Mucosa of gallbladder (tissue), 1 donor: ENCODE results near the gene BSG. TPM values are rescaled to one million over a fixed set of nuclear protein-coding genes. Genes with fewer than 3 reads are reported as not detected.
"Not testable (repeated sequence)": the region's sequence is repeated elsewhere in the genome, so short reads cannot be mapped to it uniquely, and the experiment has no call there.

Experiments used
- DNase-seq: peaks from one replicate; pipeline ENCODE4 v3.0.0-alpha.2; 2020; ENCODE audit warnings: low spot score
- total RNA-seq: library from RNA; stranded (reverse); gene quantifications from one replicate; pipeline ENCODE4 v1.2.1, GENCODE V29; 2021
- donor health status: DM: no; HTN: no; CAD: no.

The BSG gene
- total RNA-seq, 1 donor from 2014 or later = 480 TPM

DNA sequence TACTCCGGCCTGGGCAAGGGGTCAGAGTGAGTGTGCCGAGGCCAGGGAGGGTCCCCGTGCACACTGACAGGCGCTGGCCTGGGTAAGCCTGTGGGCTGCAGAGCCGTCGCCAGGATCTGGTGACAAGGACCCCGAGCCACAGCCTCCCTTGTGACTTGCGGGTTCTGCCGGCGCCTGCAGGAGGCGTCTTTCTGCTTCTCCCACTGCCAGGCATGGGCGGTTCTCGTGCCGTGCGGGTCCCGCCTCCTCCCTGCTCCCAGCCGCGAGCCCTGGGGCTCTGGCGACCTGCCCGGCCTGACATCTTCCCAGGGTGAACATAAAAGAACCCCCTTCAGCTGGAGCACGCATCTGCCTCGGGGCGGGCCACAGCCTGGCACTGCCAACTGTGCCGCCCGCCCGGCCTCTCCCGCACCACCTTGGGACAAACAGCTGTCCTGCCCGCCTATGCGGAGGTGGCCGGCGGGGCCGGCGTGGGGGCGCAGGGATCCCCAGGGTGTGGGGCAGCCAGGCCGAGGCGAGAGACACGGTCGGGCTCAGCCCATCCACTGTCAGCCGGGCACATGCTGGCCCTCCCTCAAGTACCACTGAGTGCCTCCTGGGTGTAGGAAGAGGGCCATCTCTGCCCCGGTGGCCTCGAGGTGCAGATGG is 15.8 kb downstream of the BSG start:
- DNase-seq = no peak

DNA sequence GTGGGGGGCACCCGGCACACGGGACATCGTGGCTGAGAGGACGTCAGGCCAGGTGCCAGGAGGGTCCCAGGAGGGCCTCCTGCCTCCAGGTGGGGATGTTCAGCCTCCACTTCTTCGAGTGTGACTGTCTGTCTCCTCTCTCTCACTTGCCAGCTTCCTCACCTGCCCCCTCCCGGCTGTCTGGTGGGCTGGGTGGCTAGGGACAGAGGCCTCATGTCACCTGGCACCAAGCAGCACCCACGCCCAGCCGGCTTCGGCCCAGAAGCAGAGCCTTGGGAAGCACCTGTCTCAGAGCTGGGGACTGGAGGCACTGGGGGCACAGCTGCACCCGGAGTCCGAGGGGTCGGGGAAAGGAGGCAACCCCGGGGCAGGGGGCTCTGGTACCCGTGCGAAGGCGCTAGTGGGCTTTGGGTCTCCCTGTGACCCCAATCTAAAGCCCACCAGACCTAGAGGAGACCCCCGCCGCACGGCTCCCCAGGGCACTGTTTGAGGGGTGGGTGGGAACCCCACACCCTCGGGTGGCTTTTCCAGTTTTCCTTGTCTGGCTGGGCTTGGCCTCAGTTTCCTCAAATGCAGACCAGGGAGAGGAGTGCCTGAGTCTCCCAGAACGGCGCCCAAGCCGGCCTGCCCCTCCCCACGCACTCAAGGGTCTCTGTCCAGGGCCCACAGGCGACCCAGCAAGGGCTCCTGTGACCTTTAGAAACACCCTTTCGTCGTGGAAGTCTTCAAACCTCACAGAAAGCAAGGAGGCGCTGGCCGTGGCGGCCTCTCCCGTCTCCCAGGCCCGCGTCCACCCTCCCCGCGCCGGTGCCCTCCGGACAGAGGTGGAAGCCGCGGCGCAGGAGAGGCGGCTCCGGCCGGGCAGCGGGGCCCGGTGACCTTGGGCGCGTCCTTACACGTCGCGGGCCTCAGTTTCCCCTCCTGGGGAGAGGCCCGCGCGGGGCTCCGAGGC is 16.6 kb downstream of the BSG start:
- DNase-seq = no peak

DNA sequence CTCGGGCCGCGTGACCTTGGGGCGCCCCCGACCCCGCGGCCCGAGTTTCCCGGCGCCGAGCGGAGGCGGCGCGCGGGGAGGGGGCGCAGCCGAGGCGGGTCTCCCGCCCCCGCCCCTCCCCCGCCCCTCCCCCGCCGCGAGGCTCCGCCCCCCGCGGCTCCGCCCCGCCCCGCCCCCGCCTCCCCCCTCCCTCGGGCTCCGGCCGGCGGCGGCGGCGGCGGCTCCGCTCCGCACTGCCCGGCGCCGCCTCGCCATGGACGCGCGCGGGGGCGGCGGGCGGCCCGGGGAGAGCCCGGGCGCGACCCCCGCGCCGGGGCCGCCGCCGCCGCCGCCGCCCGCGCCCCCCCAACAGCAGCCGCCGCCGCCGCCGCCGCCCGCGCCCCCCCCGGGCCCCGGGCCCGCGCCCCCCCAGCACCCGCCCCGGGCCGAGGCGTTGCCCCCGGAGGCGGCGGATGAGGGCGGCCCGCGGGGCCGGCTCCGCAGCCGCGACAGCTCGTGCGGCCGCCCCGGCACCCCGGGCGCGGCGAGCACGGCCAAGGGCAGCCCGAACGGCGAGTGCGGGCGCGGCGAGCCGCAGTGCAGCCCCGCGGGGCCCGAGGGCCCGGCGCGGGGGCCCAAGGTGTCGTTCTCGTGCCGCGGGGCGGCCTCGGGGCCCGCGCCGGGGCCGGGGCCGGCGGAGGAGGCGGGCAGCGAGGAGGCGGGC is 17.4 kb downstream of the BSG start, which contains the start of gene HCN2:
Gene HCN2 (plus strand): TSS at position 189 of the 703 bp plus-strand sequence. CDS start 65 bp downstream, at position 254.
- DNase-seq = no peak

DNA sequence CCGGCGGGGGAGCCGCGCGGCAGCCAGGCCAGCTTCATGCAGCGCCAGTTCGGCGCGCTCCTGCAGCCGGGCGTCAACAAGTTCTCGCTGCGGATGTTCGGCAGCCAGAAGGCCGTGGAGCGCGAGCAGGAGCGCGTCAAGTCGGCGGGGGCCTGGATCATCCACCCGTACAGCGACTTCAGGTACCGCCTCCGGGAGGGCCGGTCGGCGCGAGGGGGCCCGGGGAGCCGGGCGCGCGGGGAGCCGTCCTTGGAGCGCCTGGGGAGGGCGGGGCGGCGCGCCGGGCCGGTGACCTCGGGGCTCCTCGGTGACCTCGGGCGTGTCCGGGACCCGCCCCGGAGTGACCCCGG is 18.0 kb downstream of the BSG start:
- DNase-seq = no peak

DNA sequence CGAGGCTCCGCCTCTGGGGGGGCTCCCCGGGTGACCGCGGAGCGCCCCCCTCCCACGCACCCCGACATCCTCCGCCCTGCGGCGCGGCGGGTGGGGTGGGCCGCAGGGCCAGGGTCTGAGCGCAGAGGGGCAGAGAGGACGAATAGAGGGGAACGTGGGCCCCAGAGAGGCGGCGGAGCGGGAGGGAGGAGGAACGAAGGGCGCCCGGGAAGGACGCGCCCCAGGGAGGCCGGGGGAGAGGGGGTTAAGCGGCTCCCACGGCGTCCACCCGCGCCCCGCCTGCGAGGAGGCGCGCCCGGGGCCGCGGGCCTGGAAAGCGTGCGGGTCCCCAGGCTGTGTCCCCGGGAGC is 18.3 kb downstream of the BSG start:
- DNase-seq = no peak

DNA sequence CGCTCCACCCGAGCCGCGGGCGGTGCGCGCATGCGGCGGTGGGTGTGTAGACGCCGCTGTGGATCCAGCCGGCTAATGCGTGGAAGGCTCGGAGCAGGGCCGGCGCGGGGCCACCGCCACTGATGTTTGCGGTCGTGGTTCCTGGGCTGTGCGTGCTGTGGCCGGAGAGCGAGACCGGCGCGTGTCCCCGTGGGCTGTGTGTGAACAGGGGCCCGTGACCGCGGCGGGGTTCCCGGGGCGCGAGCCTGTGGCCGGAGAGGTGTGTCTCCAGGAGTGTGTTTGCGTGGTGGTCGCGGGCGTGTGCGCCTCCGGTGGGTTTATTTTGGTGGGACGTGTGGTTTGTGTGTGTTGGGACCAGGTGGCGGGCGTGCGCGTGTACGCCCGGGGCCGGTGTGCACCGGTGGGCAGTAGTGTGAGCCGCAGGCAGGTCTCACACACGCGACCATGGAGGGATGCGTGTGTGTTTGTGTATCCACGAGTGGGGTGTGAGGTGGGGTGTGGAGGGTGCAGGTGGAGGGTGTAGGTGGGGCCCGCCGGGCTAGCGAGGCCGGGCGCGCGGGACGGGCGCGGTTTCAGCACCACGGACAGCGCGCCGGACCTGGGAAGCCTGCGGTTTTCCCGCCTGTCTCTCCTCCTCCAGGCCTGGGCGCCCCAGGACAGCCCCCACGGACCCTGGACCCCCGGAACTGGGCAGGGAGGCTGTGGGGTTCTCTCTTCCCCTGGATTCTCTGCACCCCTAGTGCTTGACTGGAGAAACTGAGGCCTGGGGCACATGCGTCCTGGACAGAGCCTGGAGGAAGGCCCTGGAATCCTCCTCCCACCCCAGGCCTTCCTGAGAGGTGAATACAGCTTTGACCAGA is 18.9 kb downstream of the BSG start:
- DNase-seq = no peak

DNA sequence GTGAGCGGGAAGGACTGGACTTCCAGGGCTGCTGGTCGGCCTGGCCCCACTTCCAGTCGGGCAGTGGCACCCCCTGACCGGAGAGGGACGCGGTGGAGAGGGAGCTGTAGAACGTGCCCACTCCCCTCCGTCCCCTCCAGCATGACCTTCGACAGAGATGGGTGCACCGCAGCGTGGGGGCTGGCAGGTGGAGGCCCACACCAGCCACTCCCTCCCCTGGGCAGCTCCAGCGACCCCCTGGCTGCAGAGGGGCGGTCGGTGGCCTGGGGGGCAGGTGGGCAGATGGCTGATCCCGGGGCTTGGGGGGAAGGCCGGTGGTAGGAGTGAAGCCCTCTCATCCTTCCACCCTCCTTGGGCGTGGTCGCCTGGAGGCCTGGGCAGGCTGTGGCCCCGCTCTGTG is 19.7 kb downstream of the BSG start:
- no peak for DNase-seq

DNA sequence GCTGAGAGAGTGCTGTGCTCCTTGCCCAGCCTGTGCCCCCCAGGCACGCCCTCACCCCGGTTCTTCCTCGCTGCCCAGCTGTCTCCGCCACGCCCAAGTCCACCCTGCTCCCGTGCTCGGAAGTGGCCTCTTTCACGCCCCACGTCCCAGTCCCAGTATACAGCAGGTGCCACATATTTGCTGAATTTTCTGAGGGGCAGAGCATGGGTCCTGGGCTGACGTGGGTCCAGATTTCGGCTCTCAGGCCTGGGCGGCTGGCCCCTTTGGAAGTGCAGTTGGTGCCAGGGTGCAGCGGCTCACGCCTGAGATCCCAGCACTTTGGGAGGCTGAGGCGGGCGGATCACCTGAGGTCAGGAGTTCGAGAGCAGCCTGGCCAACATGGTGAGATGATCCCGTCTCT is 20.7 kb downstream of the BSG start:
- DNase-seq = no peak

DNA sequence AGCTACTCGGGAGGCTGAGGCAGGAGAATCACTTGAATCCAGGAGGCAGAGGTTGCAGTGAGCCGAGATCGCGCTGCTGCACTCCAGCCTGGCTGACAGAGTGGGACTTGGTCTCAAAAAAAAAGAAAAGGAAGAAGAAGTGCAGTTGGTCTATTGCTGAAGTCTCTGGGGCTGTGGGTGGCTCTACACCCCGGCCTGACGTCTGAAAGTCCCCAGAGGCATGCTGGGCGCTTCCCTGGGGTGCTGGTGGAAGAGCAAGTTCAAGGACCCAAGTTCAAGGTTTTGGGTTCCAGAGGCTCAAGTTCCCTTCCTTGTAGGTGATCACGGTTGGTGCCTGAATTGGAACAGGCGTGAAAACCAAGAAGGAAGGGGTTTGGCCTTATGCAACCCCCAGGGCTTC is 21.1 kb downstream of the BSG start:
- DNase-seq = no peak

DNA sequence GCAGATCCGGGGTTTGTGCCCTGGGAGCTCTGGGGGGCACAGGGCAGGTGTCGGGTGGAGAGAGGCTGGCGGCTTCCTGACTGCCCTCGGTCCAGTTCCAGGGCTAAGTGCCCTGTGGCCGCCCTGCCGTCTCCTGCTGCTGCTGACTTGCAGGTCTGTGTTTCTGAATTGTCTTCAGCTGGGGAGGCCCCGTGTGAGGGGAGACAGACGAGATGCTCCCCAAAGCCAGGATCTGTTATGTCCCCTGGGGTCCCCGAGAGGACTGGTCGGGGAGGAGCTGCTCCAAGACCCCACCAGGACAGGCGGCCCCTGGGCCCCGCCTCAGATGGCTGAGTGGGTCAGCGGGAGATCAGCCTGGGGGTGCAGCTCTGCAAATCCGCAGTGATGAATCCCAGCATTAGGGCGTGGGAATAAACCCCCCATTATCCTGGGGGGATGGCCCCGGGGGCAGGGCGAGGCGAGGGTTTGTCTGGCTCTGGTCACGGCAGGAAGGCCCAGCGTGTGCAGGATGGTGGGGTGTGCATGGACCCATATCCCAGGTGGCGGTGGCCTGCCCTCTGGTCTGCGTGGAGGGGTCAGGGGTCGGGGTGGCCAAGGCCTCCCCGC is 22.0 kb downstream of the BSG start:
- DNase-seq = no peak

DNA sequence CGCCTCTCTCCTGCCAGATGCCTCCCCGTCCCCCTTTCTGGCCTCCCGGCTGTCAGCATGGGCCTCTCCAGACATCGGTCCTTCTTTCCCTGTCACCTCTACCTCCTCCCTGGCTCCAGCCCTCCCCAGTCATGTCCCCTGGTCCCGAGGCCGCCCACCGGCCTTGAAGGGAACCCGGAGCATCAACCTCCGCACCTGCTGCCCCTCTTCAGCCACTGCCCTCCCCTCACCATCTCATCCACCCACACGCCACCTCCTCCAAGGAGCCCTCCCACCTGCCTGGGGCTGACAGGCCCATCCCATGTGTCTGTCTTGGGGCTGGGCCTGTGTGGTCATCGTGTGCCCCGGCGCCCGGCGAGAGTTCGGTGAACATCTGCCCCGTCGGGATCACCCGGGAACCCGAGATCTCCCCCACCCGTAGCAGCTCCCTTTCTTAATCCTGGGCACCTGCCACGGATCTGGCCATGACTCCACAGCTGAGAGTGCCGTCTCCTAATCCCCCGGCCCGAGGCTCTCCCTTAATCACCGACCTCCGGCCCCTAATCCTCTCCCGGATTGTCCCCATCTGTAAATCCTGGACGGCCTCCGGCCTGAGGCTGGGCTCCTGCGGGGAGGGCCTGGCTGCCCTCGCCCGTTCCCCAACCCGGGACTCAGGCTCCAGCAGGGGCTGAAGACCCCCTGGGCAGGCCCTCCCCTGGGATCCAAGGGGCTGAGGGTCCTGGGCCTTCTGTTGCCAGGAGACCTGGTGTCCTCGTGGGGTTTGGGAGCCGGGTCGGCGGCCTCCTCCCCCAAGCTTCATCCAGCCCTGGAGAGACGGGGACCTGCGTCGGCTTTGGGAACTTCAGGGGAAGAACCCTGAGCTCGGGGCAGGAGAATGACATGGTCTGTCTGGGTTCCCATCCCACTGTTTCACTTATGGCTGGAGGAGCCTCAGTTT is 23.2 kb downstream of the BSG start:
- DNase-seq = no peak

DNA sequence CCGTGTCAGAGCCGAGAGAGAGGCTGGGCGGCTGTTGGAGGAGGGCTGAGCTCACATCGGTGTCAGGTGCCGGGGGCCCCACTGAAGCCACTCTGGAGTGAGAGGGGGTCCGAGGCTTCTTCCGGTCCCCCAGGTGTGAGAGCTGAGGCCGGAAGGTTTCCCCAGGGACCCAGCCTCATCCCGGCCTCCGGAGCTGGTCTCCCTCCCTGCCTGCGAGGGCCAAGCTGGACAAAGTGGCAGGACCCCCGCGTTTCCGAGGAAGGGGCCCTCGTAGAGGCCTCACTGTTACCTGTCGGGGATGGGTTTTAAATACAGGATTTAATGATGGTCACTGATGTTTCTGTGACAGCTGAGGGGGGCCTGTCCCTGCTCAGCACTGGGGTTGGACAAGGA is 23.9 kb downstream of the BSG start:
- no peak for DNase-seq

DNA sequence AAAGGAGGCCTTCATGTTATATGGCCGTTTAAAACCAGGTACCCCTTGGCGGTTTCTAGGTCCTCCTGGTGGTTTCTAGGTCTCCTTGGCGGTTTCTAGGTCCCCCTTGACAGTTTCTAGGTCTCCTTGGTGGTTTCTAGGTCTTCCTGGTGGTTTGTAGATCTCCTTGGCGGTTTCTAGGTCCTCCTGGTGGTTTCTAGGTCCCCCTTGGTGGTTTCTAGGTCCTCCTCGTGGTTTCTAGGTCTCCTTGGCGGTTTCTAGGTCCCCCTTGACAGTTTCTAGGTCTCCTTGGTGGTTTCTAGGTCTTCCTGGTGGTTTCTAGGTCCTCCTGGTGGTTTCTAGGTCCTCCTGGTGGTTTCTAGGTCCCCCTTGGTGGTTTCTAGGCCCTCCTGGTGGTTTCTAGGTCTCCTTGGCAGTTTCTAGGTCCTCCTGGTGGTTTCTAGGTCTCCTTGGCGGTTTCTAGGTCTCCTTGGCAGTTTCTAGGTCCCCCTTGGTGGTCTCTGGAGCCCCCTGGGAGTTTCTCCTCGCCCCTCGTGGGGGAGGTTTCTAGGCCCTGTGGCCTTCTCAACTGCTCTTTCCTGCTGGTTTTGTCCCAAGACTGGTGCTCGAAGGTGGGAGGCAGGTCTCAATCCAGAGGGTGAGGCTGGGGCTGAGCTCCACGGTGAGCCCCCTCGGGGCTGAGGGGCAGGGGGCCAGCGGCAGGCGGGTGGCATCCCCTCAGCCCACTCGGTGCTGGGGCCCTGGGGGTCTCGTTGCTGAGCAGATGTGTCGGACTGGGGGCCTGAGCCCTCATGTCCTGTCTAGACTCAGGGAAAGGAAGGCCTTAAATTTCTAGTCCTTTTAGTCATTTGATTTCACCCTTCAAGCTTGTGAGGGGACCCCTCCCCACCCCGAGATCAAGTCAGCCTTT is 25.3 kb downstream of the BSG start:
- DNase-seq = no peak

DNA sequence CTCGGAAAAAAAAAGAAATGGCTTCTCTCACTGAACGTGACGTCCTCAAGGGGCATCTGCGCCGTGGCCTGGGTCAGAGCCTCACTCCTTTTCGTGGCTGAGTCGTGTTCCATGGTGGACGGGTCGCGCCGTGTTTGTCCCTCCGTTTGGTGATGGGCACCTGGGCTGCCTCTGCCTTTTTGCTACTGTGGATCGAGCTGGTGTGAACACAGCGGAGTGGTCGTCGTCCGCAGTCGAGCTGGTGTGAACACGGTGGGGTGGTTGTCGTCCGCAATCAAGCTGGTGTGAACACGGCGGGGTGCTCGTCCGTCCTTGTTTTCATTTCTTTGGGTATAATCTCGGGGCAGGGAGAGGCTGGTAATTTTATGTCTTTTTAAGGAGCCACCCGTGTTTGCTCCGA is 28.9 kb downstream of the BSG start:
- no peak for DNase-seq

DNA sequence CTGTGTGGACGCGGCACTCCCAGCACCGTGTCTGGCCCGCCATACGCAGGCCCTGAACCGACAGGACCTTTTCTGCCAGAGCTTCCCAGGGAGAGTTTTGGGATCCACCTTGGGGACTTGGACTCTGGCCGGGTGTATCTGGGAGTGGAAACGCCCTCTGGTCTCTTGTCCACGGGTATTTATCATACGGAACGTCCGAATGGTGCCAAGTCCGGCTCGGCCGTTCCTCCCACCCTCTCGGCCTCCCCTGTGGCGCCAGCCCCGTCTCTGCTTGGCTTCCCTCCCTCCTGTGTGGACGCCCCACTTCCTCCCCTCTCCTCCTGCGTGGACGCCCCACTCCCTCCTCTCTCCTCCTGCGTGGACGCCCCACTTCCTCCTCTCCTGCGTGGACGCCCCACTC is 29.4 kb downstream of the BSG start:
- DNase-seq = no peak

DNA sequence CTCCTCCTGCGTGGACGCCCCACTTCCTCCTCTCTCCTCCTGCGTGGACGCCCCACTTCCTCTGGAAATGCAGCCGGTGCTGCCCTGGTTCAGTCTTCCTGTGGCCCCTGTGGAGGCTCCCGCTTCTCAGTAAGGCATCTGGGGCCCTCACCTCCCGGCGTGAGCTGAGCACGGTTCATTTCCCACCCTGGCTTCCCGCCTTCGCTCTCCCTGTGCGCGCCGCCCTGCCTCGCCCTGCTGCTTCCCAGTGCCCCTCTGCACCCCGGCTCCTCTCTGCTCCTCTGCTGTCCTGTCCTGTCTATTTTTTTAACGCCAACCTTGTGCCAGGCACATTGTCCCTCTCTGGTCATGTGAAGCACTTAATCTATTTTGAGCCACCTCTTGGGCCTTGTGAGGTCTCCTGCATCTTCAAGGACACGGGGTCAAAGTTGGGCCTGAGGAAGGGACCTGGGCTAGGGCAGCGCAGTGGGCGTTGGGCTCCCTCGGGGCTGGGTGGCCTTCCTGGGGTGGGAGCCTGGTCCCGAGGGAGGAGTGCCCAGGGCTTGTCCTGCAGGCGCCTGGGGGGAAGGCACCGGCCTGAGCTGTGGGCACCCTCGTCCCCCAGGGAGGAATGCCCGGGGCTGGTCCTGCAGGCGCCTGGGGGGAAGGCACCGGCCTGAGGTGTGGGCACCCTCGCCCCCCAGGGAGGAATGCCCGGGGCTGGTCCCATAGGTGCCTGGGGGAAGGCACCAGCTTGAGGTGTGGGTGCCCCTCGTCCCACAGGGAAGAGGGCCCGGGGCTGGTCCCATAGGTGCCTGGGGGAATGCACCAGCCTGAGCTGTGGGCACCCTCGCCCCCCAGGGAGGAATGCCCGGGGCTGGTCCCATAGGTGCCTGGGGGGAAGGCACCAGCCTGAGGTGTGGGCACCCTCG is 30.2 kb downstream of the BSG start:
- no peak for DNase-seq

DNA sequence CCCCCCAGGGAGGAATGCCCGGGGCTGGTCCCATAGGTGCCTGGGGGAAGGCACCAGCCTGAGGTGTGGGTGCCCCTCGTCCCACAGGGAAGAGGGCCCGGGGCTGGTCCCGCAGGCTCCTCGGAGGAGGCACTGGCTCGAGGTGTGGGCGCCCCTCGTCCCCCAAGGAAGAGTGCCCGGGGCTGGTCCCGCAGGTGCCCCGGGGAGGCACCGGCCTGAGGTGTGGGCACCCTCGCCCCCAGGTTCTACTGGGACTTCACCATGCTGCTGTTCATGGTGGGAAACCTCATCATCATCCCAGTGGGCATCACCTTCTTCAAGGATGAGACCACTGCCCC is 30.9 kb downstream of the BSG start:
- not testable (repeated sequence) for DNase-seq

DNA sequence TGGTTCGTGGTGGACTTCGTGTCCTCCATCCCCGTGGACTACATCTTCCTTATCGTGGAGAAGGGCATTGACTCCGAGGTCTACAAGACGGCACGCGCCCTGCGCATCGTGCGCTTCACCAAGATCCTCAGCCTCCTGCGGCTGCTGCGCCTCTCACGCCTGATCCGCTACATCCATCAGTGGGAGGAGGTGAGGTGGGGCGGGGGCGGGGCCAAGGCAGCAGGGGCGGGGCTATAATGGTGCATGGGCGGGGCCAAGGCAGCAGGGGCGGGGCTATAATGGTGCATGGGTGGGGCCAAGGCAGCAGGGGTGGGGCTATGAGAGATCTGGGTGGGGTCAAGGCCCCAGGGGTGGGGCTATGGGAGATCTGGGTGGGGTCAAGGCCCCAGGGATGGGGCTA is 31.4 kb downstream of the BSG start:
- not testable (repeated sequence) for DNase-seq
